K562 (cell line): ENCODE measurements around the gene BLID. TPM values are rescaled to one million over a fixed set of nuclear protein-coding genes. Genes with fewer than 3 reads are reported as not detected.

Source experiments
- ATAC-seq: fragments of 200-7000 bp; cut with Tn5 transposase; 3 replicates; pipeline ENCODE4 v1.9.1; 2020; ENCODE audit warnings: moderate library complexity
- BruUV-seq: library from RNA; stranded (reverse); fragments of 400-500 nt; replicated peaks from 2 replicates; lab custom pipeline; 2021; lab: Mats Ljungman, UMichigan
- CTCF ChIA-PET: fragments of 300-600 bp; formaldehyde crosslinking; extraction: SDS; loops from one replicate; lab custom pipeline; 2021; ENCODE audit warnings: low intra/inter-chr PET ratio; lab: Yijun Ruan, JAX
- POLR2A ChIA-PET: fragments of 300-600, 350-650 bp; sonication (Branson Sonifier 250); formaldehyde crosslinking; extraction: SDS; loops from one replicate; lab custom pipeline; 2021; ENCODE audit warnings: antibody characterized with exemption, inconsistent platforms; lab: Yijun Ruan, JAX
- DNase-seq, 4 experiments: peaks; one replicate each; pipeline versions ENCODE4 v3.0.0 to v3.0.0-alpha.2; 2011 to 2018; ENCODE audit warnings: low spot score in 3 of 4, mixed read lengths in 3 of 4; ENCODE audit errors: extremely low read depth in 1 of 4
- FAIRE-seq: peaks from 2 replicates; lab custom pipeline; 2011; peaks lifted over from hg19 to GRCh38; lab: Jason Lieb, UNC
- H2AFZ ChIP-seq: 2 replicates; pipeline ENCODE4 v1.6.0; 2011; ENCODE audit warnings: low read depth, low read length, control low read depth, inconsistent platforms
- H3K27ac ChIP-seq: fragments of 200-600 bp; 3 replicates; pipeline ENCODE4 v1.8.0; 2011; ENCODE audit warnings: low read depth, mild to moderate bottlenecking, control low read depth, inconsistent platforms, low read length, moderate library complexity, mixed read lengths; ENCODE audit errors: extremely low read depth
- H3K27me3 ChIP-seq, 2 experiments: fragments of 300-600 bp in 1 of 2; 2 replicates in 1 of 2; 3 replicates in 1 of 2; pipeline versions ENCODE4 v1.6.0 to v1.8.0; 2011; ENCODE audit warnings: inconsistent platforms in 2 of 2, low read length in 2 of 2, mild to moderate bottlenecking in 1 of 2, mixed read lengths in 1 of 2, moderate library complexity in 1 of 2; ENCODE audit not compliant: control insufficient read depth in 2 of 2, insufficient read depth in 2 of 2
- H3K36me3 ChIP-seq: fragments of 300-600 bp; 3 replicates; pipeline ENCODE4 v1.8.0; 2011; ENCODE audit warnings: mild to moderate bottlenecking, low read length, inconsistent platforms; ENCODE audit not compliant: control insufficient read depth, insufficient read depth
- H3K4me1 ChIP-seq, 2 experiments: fragments of 200-600 bp in 1 of 2; replicated peaks in 1 of 2; 2 replicates in 1 of 2; 3 replicates in 1 of 2; pipeline versions ENCODE4 v1.5.1 to v1.8.0; 2011; ENCODE audit warnings: inconsistent platforms in 2 of 2, low read length in 2 of 2, mild to moderate bottlenecking in 1 of 2, mixed read lengths in 1 of 2, moderate library complexity in 1 of 2; ENCODE audit not compliant: control insufficient read depth in 2 of 2, insufficient read depth in 2 of 2
- H3K4me2 ChIP-seq: 2 replicates; pipeline ENCODE4 v1.6.1; 2011; ENCODE audit warnings: low read length, control low read depth, inconsistent platforms, mixed read lengths; ENCODE audit not compliant: insufficient read depth
- H3K4me3 ChIP-seq: fragments of 200-600 bp; sonication (generic), shearing (Covaris generic); 2 replicates; pipeline ENCODE4 v1.5.1; 2016; ENCODE audit warnings: control low read depth, inconsistent platforms
- H3K79me2 ChIP-seq: fragments of 200-600 bp; 3 replicates; pipeline ENCODE4 v1.8.0; 2011; ENCODE audit warnings: low read length, inconsistent platforms; ENCODE audit not compliant: control insufficient read depth, insufficient read depth
- H3K9ac ChIP-seq, 2 experiments: 2 replicates each; pipeline versions ENCODE4 v1.6.0 to v1.6.1; 2011; ENCODE audit warnings: low read depth in 2 of 2, low read length in 2 of 2, control low read depth in 1 of 2, inconsistent platforms in 1 of 2, mild to moderate bottlenecking in 1 of 2, mixed read lengths in 1 of 2; ENCODE audit not compliant: insufficient read depth in 1 of 2
- H3K9me1 ChIP-seq: one replicate; pipeline ENCODE4 v1.6.0; 2011; ENCODE audit warnings: inconsistent platforms, mild to moderate bottlenecking, low read length, moderate library complexity; ENCODE audit not compliant: control insufficient read depth, insufficient read depth
- H3K9me3 ChIP-seq: replicated peaks from 2 replicates; pipeline ENCODE4 v1.5.1; 2011; ENCODE audit warnings: low read depth, low read length, inconsistent platforms; ENCODE audit not compliant: control insufficient read depth, insufficient read depth
- H4K20me1 ChIP-seq: replicated peaks from 2 replicates; pipeline ENCODE4 v1.6.1; 2011; ENCODE audit warnings: low read length, inconsistent platforms, mixed read lengths; ENCODE audit not compliant: control insufficient read depth, insufficient read depth
- BCOR ChIP-seq: fragments of 450-650 bp; IDR thresholded peaks from 2 replicates; pipeline ENCODE4 v1.6.1; 2016
- GTF2F1 ChIP-seq: IDR thresholded peaks from 2 replicates; pipeline ENCODE4 v1.6.1; 2011; ENCODE audit warnings: low read depth, low read length, improper control_type of control experiment
- MBD1 ChIP-seq: fragments of 250-450 bp; sonication (Bioruptor Pico); IDR thresholded peaks from 2 replicates; pipeline ENCODE4 v1.8.0; 2022; ENCODE audit warnings: inconsistent platforms
- MCM3 ChIP-seq: fragments of 450-650 bp; IDR thresholded peaks from 2 replicates; pipeline ENCODE4 v1.6.1; 2016
- NUFIP1 ChIP-seq: fragments of 450-650 bp; IDR thresholded peaks from 2 replicates; pipeline ENCODE4 v1.6.1; 2018; ENCODE audit not compliant: partially characterized antibody
- PRMT5 ChIP-seq: sonication (generic); formaldehyde crosslinking; IDR thresholded peaks from 2 replicates; pipeline ENCODE4 v1.5.0; 2020; ENCODE audit warnings: missing genetic modification reagents
- RFX7 ChIP-seq: fragments of 250-450 bp; sonication (Bioruptor Pico); IDR thresholded peaks from 2 replicates; pipeline ENCODE4 v1.5.1; 2021; ENCODE audit warnings: mild to moderate bottlenecking
- TARDBP ChIP-seq: fragments of 450-650 bp; IDR thresholded peaks from 2 replicates; pipeline ENCODE4 v1.6.1; 2016
- ZFP1 ChIP-seq: fragments of 450-650 bp; formaldehyde crosslinking; IDR thresholded peaks from 2 replicates; pipeline ENCODE4 v1.4.0; 2020; ENCODE audit warnings: mild to moderate bottlenecking, mixed read lengths
- ZNF253 ChIP-seq: fragments of 250-450 bp; sonication (Bioruptor Pico); conservative IDR thresholded peaks from 2 replicates; pipeline ENCODE4 v1.6.1; 2021; ENCODE audit warnings: mild to moderate bottlenecking
- WGBS: fragments of 100-300 bp; shearing (Covaris generic); methylation state at CpG from one replicate; pipeline ENCODE4 v1.1.6; 2016; ENCODE audit warnings: low coverage, mixed read lengths; ENCODE audit not compliant: insufficient coverage; ENCODE audit errors: missing lambda C conversion rate; 5-methylcytosine and 5-hydroxymethylcytosine counted together
- in situ Hi-C: fragments of 300-500 bp; cut with MboI; formaldehyde crosslinking; loops from 4 replicates; pipeline ENCODE4 v1.15.0; 2018; ENCODE audit warnings: inconsistent platforms, mixed read lengths
- intact Hi-C: fragments of 100-400 bp; cut with micrococcal nuclease; formaldehyde crosslinking; loops from 2 replicates; pipeline ENCODE4 v1.14.2; 2022
- polyA plus RNA-seq, 8 experiments: library from polyadenylated mRNA; depleted of rRNA in 4 of 8; stranded (reverse) in 5 of 8; unstranded in 3 of 8; fragments of >200 nt; fragmentation: Nextera tagmentation in 2 of 8; fragmentation: Illumina TruSeq in 1 of 8; extraction: Ambion mirVana in 2 of 8; extraction: Trizol in 1 of 8; gene quantifications; 2 replicates each; pipeline versions ENCODE4 v1.2.1 to v1.2.3, GENCODE V29; 2011 to 2014; ENCODE audit warnings: inconsistent platforms in 1 of 8, missing spikeins in 1 of 8
- total RNA-seq, 7 experiments: library from RNA; depleted of rRNA in 6 of 7; stranded (reverse); fragments of >200 nt in 6 of 7; fragmentation: Illumina TruSeq in 2 of 7; extraction: Trizol in 2 of 7; gene quantifications; 2 replicates each; pipeline versions ENCODE4 v1.2.1 to v1.2.3, GENCODE V29; 2011 to 2021; ENCODE audit warnings: low replicate concordance in 1 of 7
- TF ChIP-seq, protein P1 (sequence below), 2 experiments: fragments of 200-800 bp in 1 of 2; sonication (Bioruptor generic) in 1 of 2; sonication (generic) in 1 of 2; formaldehyde crosslinking in 1 of 2; IDR thresholded peaks in 1 of 2; conservative IDR thresholded peaks in 1 of 2; 2 replicates each; pipeline versions ENCODE4 v1.5.0 to v1.6.1; 2016 to 2020; ENCODE audit warnings: missing compliant biosample characterization in 1 of 2, missing genetic modification characterization in 1 of 2, missing genetic modification reagents in 1 of 2

The BLID gene
- total and polyA plus RNA-seq, 9 of the 15 experiments (the other 6 are each of a cell fraction or from before 2014, with no cell fraction given), result not detected

DNA sequence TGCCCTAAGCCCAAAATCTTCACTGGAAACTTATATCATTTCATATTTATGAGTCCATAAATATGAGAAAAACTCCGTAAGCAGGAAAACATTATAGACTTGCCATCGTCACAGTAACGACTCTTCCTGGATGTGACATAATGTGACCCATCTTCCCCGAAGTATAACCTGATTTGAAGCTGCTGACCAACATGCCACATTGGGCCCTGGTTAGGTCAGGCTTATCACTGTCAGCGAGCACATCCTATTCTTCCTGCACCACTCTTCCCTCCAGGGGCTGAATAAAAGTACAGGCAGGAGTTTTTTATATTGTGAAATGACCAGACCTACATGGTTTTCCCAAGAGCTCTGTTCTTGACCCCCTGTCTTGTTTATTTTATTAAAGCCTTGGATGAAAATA is 12.1 kb upstream of the BLID start:
- TF ChIP-seq, protein P1, sequence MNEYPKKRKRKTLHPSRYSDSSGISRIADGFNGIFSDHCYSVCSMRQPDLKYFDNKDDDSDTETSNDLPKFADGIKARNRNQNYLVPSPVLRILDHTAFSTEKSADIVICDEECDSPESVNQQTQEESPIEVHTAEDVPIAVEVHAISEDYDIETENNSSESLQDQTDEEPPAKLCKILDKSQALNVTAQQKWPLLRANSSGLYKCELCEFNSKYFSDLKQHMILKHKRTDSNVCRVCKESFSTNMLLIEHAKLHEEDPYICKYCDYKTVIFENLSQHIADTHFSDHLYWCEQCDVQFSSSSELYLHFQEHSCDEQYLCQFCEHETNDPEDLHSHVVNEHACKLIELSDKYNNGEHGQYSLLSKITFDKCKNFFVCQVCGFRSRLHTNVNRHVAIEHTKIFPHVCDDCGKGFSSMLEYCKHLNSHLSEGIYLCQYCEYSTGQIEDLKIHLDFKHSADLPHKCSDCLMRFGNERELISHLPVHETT (CRISPR knock-in tag; conservative IDR thresholded peaks at IDR 0.05 in 1 of 2, IDR thresholded peaks at IDR 0.05 in 1 of 2), result no peak
- TF ChIP-seq MBD1 (no peak), NUFIP1 (no peak), GTF2F1 (no peak), RFX7 (no peak), ZFP1 (CRISPR knock-in tag) (no peak), TARDBP (no peak), BCOR (no peak), MCM3 (no peak), ZNF253 (CRISPR knock-in tag) (no peak), PRMT5 (no peak)
- WGBS, result 0% methylated on average over 5 of the region's 5 CpGs
- in situ Hi-C loops, result no loop called here
- ATAC-seq (no peak), FAIRE-seq (no peak), DNase-seq (no peak)
- intact Hi-C loops, result no loop called here
- no peak overlapping the region for H3K4me2 ChIP-seq
- H3K79me2 ChIP-seq, result no peaks in the 10 kb centered on the region
- no peaks in the 10 kb centered on the region for H3K4me1 ChIP-seq
- no peaks in the 10 kb centered on the region for H3K36me3 ChIP-seq
- CTCF ChIA-PET, result no interaction called here
- no peaks in the 10 kb centered on the region for H3K27me3 ChIP-seq
- H3K9me3 ChIP-seq, result no peaks in the 10 kb centered on the region
- POLR2A ChIA-PET, result no interaction called here
- no peak overlapping the region for H3K4me3 ChIP-seq
- BruUV-seq, result no TSS peak
- H2AFZ ChIP-seq, result no peak overlapping the region
- no peak overlapping the region for H3K9ac ChIP-seq
- H4K20me1 ChIP-seq, result no peaks in the 10 kb centered on the region
- H3K9me1 ChIP-seq, result no peaks in the 10 kb centered on the region
- no peak overlapping the region for H3K27ac ChIP-seq
